SH-SY5Y (cell line): ENCODE measurements around the gene CBLN3.

Experiments used
- GATA2 ChIP-seq: IDR thresholded peaks from 2 replicates; pipeline ENCODE4 v1.6.1; 2011; ENCODE audit warnings: mild to moderate bottlenecking, low read depth, low read length
- GATA3 ChIP-seq: IDR thresholded peaks from 2 replicates; pipeline ENCODE4 v1.6.1; 2011; ENCODE audit warnings: low read depth, mild to moderate bottlenecking, low read length, moderate library complexity

GRCh38 chr14:24404814-24405213 lies 24.7 kb downstream of the CBLN3 start:
- TF ChIP-seq GATA3 (no peak), GATA2 (no peak)
